GM12878 (cell line): ENCODE measurements around the gene LY6G5B. TPM values are rescaled to one million over a fixed set of nuclear protein-coding genes. Genes with fewer than 3 reads are reported as not detected.

ENCODE experiments used
- ATAC-seq: fragments of 200-7000 bp; cut with Tn5 transposase; 3 replicates; pipeline ENCODE4 v1.9.1; 2020; ENCODE audit warnings: mild to moderate bottlenecking, moderate library complexity
- BruUV-seq: library from RNA; stranded (reverse); fragments of 400-500 nt; replicated peaks from 2 replicates; lab custom pipeline; 2021; lab: Mats Ljungman, UMichigan
- CTCF ChIA-PET: fragments of 300-600 bp; sonication (Branson Sonifier 250); formaldehyde crosslinking; extraction: SDS; loops from one replicate; lab custom pipeline; 2021; ENCODE audit warnings: inconsistent platforms; lab: Yijun Ruan, JAX
- POLR2A ChIA-PET: fragments of 350-600 bp; formaldehyde crosslinking; extraction: SDS; loops from one replicate; lab custom pipeline; 2021; ENCODE audit warnings: inconsistent platforms; lab: Charles Lee
- RAD21 ChIA-PET: fragments of 300-600 bp; sonication (Branson Sonifier 250); formaldehyde crosslinking; loops from one replicate; lab custom pipeline; 2023; ENCODE audit warnings: antibody characterized with exemption; ENCODE audit not compliant: unreplicated experiment; lab: Charles Lee
- SMC1A ChIA-PET: fragments of 300-600 bp; sonication (Branson Sonifier 250); formaldehyde crosslinking; loops from one replicate; lab custom pipeline; 2023; ENCODE audit not compliant: unreplicated experiment, uncharacterized antibody; lab: Charles Lee
- DNase-seq: peaks from one replicate; pipeline ENCODE4 v3.0.0-alpha.2; 2011; ENCODE audit warnings: low read depth, low spot score
- FAIRE-seq: peaks from 3 replicates; lab custom pipeline; 2011; peaks lifted over from hg19 to GRCh38; lab: Jason Lieb, UNC
- H2AFZ ChIP-seq: 2 replicates; pipeline ENCODE4 v1.6.0; 2011; ENCODE audit warnings: low read depth, low read length, control low read depth; ENCODE audit not compliant: control insufficient read depth
- H3K27ac ChIP-seq: 2 replicates; pipeline ENCODE4 v1.5.1; 2011; ENCODE audit warnings: control low read depth; ENCODE audit not compliant: control insufficient read depth, insufficient read depth
- H3K27me3 ChIP-seq, 2 experiments: replicated peaks in 1 of 2; 2 replicates each; pipeline versions ENCODE4 v1.6.0 to v1.6.1; 2011; ENCODE audit warnings: low read length in 1 of 2; ENCODE audit not compliant: control insufficient read depth in 2 of 2, insufficient read depth in 2 of 2
- H3K36me3 ChIP-seq, 2 experiments: 2 replicates each; pipeline ENCODE4 v1.5.1; 2011; ENCODE audit warnings: low read length in 1 of 2; ENCODE audit not compliant: control insufficient read depth in 2 of 2, insufficient read depth in 2 of 2
- H3K4me1 ChIP-seq: 2 replicates; pipeline ENCODE4 v1.6.1; 2011; ENCODE audit warnings: mild to moderate bottlenecking, low read length, moderate library complexity, mixed read lengths; ENCODE audit not compliant: control insufficient read depth, insufficient read depth
- H3K4me2 ChIP-seq: 2 replicates; pipeline ENCODE4 v1.6.0; 2011; ENCODE audit warnings: control low read depth; ENCODE audit not compliant: control insufficient read depth, insufficient read depth
- H3K4me3 ChIP-seq: fragments of 200-600 bp; sonication (generic); 2 replicates; pipeline ENCODE4 v1.5.1; 2016
- H3K79me2 ChIP-seq: 2 replicates; pipeline ENCODE4 v1.6.0; 2011; ENCODE audit warnings: low read length; ENCODE audit not compliant: control insufficient read depth, insufficient read depth
- H3K9ac ChIP-seq: 2 replicates; pipeline ENCODE4 v1.8.0; 2011; ENCODE audit warnings: low read length, control low read depth, mixed read lengths; ENCODE audit not compliant: control insufficient read depth, insufficient read depth
- H3K9me3 ChIP-seq: replicated peaks from 3 replicates; pipeline ENCODE4 v1.5.1; 2011; ENCODE audit warnings: mild to moderate bottlenecking, low read length; ENCODE audit not compliant: control insufficient read depth, insufficient read depth
- H4K20me1 ChIP-seq: 2 replicates; pipeline ENCODE4 v1.6.0; 2011; ENCODE audit not compliant: control insufficient read depth, insufficient read depth
- BRCA1 ChIP-seq: IDR thresholded peaks from 2 replicates; pipeline ENCODE4 v1.6.1; 2011; ENCODE audit warnings: low read depth, low read length, improper control_type of control experiment
- ESRRA ChIP-seq: IDR thresholded peaks from 2 replicates; pipeline ENCODE4 v1.6.1; 2012; ENCODE audit warnings: mild to moderate bottlenecking, low read length, improper control_type of control experiment
- HDAC6 ChIP-seq: fragments of 200-600 bp; sonication (generic); IDR thresholded peaks from one replicate; pipeline ENCODE4 v1.8.0; 2017; ENCODE audit warnings: antibody characterized with exemption; ENCODE audit not compliant: unreplicated experiment
- IRF3 ChIP-seq: fragments of 450-650 bp; IDR thresholded peaks from 2 replicates; pipeline ENCODE4 v1.6.1; 2014; ENCODE audit warnings: mild to moderate bottlenecking
- NBN ChIP-seq: fragments of 450-650 bp; IDR thresholded peaks from 2 replicates; pipeline ENCODE4 v1.6.1; 2016
- NFYA ChIP-seq: IDR thresholded peaks from 2 replicates; pipeline ENCODE4 v1.6.1; 2011; ENCODE audit warnings: low read depth, mild to moderate bottlenecking, low read length, improper control_type of control experiment, borderline replicate concordance
- POU2F2 ChIP-seq: IDR thresholded peaks from 3 replicates; pipeline ENCODE4 v1.6.1; 2011; ENCODE audit warnings: low read depth, mild to moderate bottlenecking, low read length, borderline replicate concordance
- RAD51 ChIP-seq: fragments of 450-650 bp; IDR thresholded peaks from 2 replicates; pipeline ENCODE4 v1.6.1; 2016; ENCODE audit warnings: moderate library complexity, mild to moderate bottlenecking, inconsistent platforms
- SPI1 ChIP-seq: IDR thresholded peaks from 2 replicates; pipeline ENCODE4 v1.6.1; 2011; ENCODE audit warnings: low read depth, mild to moderate bottlenecking, low read length, moderate library complexity, borderline replicate concordance; ENCODE audit not compliant: insufficient read depth
- SUZ12 ChIP-seq: fragments of 200-600 bp; sonication (generic); IDR thresholded peaks from one replicate; pipeline ENCODE4 v1.6.1; 2018; ENCODE audit warnings: antibody characterized with exemption, mild to moderate bottlenecking; ENCODE audit not compliant: unreplicated experiment
- ZNF622 ChIP-seq: fragments of 450-650 bp; IDR thresholded peaks from 2 replicates; pipeline ENCODE4 v1.6.1; 2017; ENCODE audit warnings: mild to moderate bottlenecking, inconsistent platforms
- WGBS: methylation state at CpG from one replicate; pipeline ENCODE4 v1.1.6; 2016; ENCODE audit warnings: low lambda C conversion rate; ENCODE audit not compliant: insufficient replicate concordance, insufficient coverage; ENCODE audit errors: missing lambda C conversion rate; 5-methylcytosine and 5-hydroxymethylcytosine counted together
- in situ Hi-C: fragments of 300-500 bp; cut with MboI; formaldehyde crosslinking; loops from 9 replicates; pipeline ENCODE4 v1.14.3; 2018; ENCODE audit warnings: mixed read lengths
- intact Hi-C: fragments of 100-400 bp; cut with micrococcal nuclease; formaldehyde crosslinking; loops from one replicate; pipeline ENCODE4 v1.14.2; 2022; ENCODE audit not compliant: unreplicated experiment
- polyA plus RNA-seq, 11 experiments: library from polyadenylated mRNA; depleted of rRNA in 4 of 11; unstranded in 6 of 11; stranded (reverse) in 5 of 11; fragments of >200 nt; fragmentation: Nextera tagmentation in 4 of 11; fragmentation: Illumina TruSeq in 1 of 11; extraction: Ambion mirVana in 4 of 11; extraction: Trizol in 1 of 11; gene quantifications; 1 replicate in 1 of 11; 2 replicates in 10 of 11; pipeline versions ENCODE4 v1.2.1 to v1.2.3, GENCODE V29; 2011 to 2016; ENCODE audit warnings: inconsistent platforms in 2 of 11, missing spikeins in 2 of 11, low read depth in 1 of 11
- total RNA-seq, 4 experiments: library from RNA; depleted of rRNA in 3 of 4; stranded (reverse); fragments of >200 nt in 3 of 4; fragmentation: Illumina TruSeq in 1 of 4; extraction: Trizol in 1 of 4; gene quantifications; 2 replicates each; pipeline versions ENCODE4 v1.2.1 to v1.2.3, GENCODE V29; 2013 to 2021
- TF ChIP-seq, protein P1 (sequence below): fragments of 450-650 bp; IDR thresholded peaks from 2 replicates; pipeline ENCODE4 v1.6.1; 2016; ENCODE audit warnings: mild to moderate bottlenecking, moderate library complexity, borderline replicate concordance
- TF ChIP-seq, protein P2 (sequence below): fragments of 450-650 bp; formaldehyde crosslinking; IDR thresholded peaks from 2 replicates; pipeline ENCODE4 v1.4.0; 2022; ENCODE audit warnings: mild to moderate bottlenecking, moderate library complexity
- TF ChIP-seq, protein P3 (sequence below): IDR thresholded peaks from 2 replicates; pipeline ENCODE4 v1.6.1; 2011; ENCODE audit warnings: borderline replicate concordance, low read depth, mild to moderate bottlenecking, moderate library complexity, low read length; ENCODE audit not compliant: insufficient read depth, poor library complexity, severe bottlenecking

LY6G5B gene
- total and polyA plus RNA-seq, 10 of the 15 experiments (the other 5 are each of a cell fraction or from before 2014, with no cell fraction given): 3.2 to 16.5 (median 7.5) TPM

GRCh38 chr6:31708224-31708623 is 38.4 kb downstream of the LY6G5B start:
- FAIRE-seq: no peak
- no peaks in the 10 kb centered on the region for H3K9me3 ChIP-seq
- H3K79me2 ChIP-seq: no peaks in the 10 kb centered on the region
- POLR2A ChIA-PET: no interaction called here
- H3K27ac ChIP-seq: no peak overlapping the region
- intact Hi-C loops (no loop called here), in situ Hi-C loops (no loop called here)
- H3K36me3 ChIP-seq: no peaks in the 10 kb centered on the region
- H3K4me3 ChIP-seq: no peak overlapping the region
- DNase-seq: no peak
- TF ChIP-seq, protein P1, sequence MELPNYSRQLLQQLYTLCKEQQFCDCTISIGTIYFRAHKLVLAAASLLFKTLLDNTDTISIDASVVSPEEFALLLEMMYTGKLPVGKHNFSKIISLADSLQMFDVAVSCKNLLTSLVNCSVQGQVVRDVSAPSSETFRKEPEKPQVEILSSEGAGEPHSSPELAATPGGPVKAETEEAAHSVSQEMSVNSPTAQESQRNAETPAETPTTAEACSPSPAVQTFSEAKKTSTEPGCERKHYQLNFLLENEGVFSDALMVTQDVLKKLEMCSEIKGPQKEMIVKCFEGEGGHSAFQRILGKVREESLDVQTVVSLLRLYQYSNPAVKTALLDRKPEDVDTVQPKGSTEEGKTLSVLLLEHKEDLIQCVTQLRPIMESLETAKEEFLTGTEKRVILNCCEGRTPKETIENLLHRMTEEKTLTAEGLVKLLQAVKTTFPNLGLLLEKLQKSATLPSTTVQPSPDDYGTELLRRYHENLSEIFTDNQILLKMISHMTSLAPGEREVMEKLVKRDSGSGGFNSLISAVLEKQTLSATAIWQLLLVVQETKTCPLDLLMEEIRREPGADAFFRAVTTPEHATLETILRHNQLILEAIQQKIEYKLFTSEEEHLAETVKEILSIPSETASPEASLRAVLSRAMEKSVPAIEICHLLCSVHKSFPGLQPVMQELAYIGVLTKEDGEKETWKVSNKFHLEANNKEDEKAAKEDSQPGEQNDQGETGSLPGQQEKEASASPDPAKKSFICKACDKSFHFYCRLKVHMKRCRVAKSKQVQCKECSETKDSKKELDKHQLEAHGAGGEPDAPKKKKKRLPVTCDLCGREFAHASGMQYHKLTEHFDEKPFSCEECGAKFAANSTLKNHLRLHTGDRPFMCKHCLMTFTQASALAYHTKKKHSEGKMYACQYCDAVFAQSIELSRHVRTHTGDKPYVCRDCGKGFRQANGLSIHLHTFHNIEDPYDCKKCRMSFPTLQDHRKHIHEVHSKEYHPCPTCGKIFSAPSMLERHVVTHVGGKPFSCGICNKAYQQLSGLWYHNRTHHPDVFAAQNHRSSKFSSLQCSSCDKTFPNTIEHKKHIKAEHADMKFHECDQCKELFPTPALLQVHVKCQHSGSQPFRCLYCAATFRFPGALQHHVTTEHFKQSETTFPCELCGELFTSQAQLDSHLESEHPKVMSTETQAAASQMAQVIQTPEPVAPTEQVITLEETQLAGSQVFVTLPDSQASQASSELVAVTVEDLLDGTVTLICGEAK: no peak
- TF ChIP-seq SPI1 (no peak), ZNF622 (no peak), IRF3 (no peak), BRCA1 (no peak), POU2F2 (no peak), NFYA (no peak), SUZ12 (no peak), NBN (no peak), HDAC6 (no peak), ESRRA (no peak), RAD51 (no peak)
- TF ChIP-seq, protein P2, sequence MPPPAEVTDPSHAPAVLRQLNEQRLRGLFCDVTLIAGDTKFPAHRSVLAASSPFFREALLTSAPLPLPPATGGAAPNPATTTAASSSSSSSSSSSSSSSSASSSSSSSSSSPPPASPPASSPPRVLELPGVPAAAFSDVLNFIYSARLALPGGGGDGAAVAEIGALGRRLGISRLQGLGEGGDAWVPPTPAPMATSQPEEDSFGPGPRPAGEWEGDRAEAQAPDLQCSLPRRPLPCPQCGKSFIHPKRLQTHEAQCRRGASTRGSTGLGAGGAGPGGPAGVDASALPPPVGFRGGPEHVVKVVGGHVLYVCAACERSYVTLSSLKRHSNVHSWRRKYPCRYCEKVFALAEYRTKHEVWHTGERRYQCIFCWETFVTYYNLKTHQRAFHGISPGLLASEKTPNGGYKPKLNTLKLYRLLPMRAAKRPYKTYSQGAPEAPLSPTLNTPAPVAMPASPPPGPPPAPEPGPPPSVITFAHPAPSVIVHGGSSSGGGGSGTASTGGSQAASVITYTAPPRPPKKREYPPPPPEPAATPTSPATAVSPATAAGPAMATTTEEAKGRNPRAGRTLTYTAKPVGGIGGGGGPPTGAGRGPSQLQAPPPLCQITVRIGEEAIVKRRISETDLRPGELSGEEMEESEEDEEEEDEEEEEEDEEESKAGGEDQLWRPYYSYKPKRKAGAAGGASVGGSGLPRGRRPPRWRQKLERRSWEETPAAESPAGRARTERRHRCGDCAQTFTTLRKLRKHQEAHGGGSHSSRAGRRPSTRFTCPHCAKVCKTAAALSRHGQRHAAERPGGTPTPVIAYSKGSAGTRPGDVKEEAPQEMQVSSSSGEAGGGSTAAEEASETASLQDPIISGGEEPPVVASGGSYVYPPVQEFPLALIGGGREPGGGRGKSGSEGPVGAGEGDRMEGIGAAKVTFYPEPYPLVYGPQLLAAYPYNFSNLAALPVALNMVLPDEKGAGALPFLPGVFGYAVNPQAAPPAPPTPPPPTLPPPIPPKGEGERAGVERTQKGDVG (CRISPR knock-in tag): no peak
- TF ChIP-seq, protein P3, sequence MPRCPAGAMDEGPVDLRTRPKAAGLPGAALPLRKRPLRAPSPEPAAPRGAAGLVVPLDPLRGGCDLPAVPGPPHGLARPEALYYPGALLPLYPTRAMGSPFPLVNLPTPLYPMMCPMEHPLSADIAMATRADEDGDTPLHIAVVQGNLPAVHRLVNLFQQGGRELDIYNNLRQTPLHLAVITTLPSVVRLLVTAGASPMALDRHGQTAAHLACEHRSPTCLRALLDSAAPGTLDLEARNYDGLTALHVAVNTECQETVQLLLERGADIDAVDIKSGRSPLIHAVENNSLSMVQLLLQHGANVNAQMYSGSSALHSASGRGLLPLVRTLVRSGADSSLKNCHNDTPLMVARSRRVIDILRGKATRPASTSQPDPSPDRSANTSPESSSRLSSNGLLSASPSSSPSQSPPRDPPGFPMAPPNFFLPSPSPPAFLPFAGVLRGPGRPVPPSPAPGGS: no peak
- no peaks in the 10 kb centered on the region for H4K20me1 ChIP-seq
- SMC1A ChIA-PET: no interaction called here
- CTCF ChIA-PET: interaction anchor here (0.6 to 1.1 kb wide), 2 partner anchors 44 to 99 kb away, joined by 3 read pairs; partner anchors contain the start of gene LSM2
- no peak overlapping the region for H3K9ac ChIP-seq
- no peak overlapping the region for H2AFZ ChIP-seq
- H3K4me2 ChIP-seq: no peak overlapping the region
- RAD21 ChIA-PET: no interaction called here
- no peaks in the 10 kb centered on the region for H3K4me1 ChIP-seq
- H3K27me3 ChIP-seq: no peaks in the 10 kb centered on the region; a peak in 1 of 4 replicates
- no TSS peak for BruUV-seq
- no peak for ATAC-seq
- 64% methylated on average over 3 of the region's 3 CpGs for WGBS
